Coronary artery (tissue), 2 donors: Measurements from ENCODE around the gene TM9SF4.

Experiments
- DNase-seq: peaks from one replicate; pipeline ENCODE4 v3.0.0-alpha.2; 2017; ENCODE audit warnings: low spot score
- H3K27ac ChIP-seq, 2 donors: fragments of 200-600 bp; sonication (generic); one replicate each; pipeline ENCODE4 v1.5.1; 2016 to 2019
- H3K4me3 ChIP-seq: fragments of 200-600 bp; sonication (generic); 2 replicates; pipeline ENCODE4 v1.5.1; 2016; ENCODE audit warnings: mild to moderate bottlenecking, moderate library complexity
- CTCF ChIP-seq: fragments of 200-600 bp; sonication (generic); IDR thresholded peaks from one replicate; pipeline ENCODE4 v1.5.1; 2019; ENCODE audit warnings: antibody characterized with exemption

The TM9SF4 gene

GRCh38 chr20:32183947-32184635, 74.6 kb downstream of the TM9SF4 start:
- no peak for TF ChIP-seq CTCF
- no peak overlapping the region for H3K4me3 ChIP-seq
- DNase-seq, result peak; percentile 16
- no peak overlapping the region for H3K27ac ChIP-seq

- no peak for TF ChIP-seq CTCF
- Histone ChIP-seq H3K27ac (no peak overlapping the region), H3K4me3 (no peak overlapping the region)
- DNase-seq, result no peak
Observed at GRCh38 chr20:32184961-32185603, 75.6 kb downstream of the TM9SF4 start.

- no peak for DNase-seq
- Histone ChIP-seq H3K27ac (no peak overlapping the region), H3K4me3 (no peak overlapping the region)
- no peak for TF ChIP-seq CTCF
Observed at GRCh38 chr20:32186506-32186905, 77.0 kb downstream of the TM9SF4 start.

GRCh38 chr20:32188376-32189122, 79.0 kb downstream of the TM9SF4 start:
- no peak for TF ChIP-seq CTCF
- no peak for DNase-seq
- no peak overlapping the region for H3K27ac ChIP-seq
- H3K4me3 ChIP-seq, result peak overlapping the region; percentile 85

- no peak for TF ChIP-seq CTCF
- no peak for DNase-seq
- peak overlapping the region; percentile 85 for H3K4me3 ChIP-seq
- H3K27ac ChIP-seq, result no peak overlapping the region
Observed at GRCh38 chr20:32189123-32189410, 79.6 kb downstream of the TM9SF4 start.

- TF ChIP-seq CTCF, result no peak
- H3K27ac ChIP-seq, result peak overlapping the region; percentile 72 to 88
- H3K4me3 ChIP-seq, result peak overlapping the region; percentile 85
- peak; percentile 71 for DNase-seq
Observed at GRCh38 chr20:32189691-32190615, 80.4 kb downstream of the TM9SF4 start.
